Superior temporal gyrus (tissue), 1 donor: ENCODE results near the gene CCR8.
"Not testable (repeated sequence)": the region's sequence is repeated elsewhere in the genome, so short reads cannot be mapped to it uniquely, and the experiment has no call there.

ENCODE experiments used
- DNase-seq: peaks from one replicate; pipeline ENCODE4 v3.0.0-alpha.2; 2016; ENCODE audit errors: extremely low spot score

CCR8 gene

GRCh38 chr3:39315420-39315819 is 14.1 kb upstream of the CCR8 start:
- DNase-seq = no peak

- DNase-seq = no peak
Measured at GRCh38 chr3:39317571-39318169, 11.8 kb upstream of the CCR8 start.

GRCh38 chr3:39318301-39318700 is 11.2 kb upstream of the CCR8 start:
- DNase-seq = no peak

GRCh38 chr3:39319249-39319648 is 10.3 kb upstream of the CCR8 start:
- DNase-seq = no peak

- not testable (repeated sequence) for DNase-seq
Measured at GRCh38 chr3:39321574-39321983, 7.9 kb upstream of the CCR8 start.

GRCh38 chr3:39322209-39322715 is 7.2 kb upstream of the CCR8 start:
- DNase-seq = not testable (repeated sequence)

GRCh38 chr3:39322936-39323335 is 6.6 kb upstream of the CCR8 start:
- DNase-seq = no peak

- no peak for DNase-seq
Measured at GRCh38 chr3:39323494-39323893, 6.0 kb upstream of the CCR8 start.

- no peak for DNase-seq
Measured at GRCh38 chr3:39325236-39325635, 4.3 kb upstream of the CCR8 start.

- DNase-seq = no peak
Measured at GRCh38 chr3:39327053-39327745, 2.3 kb upstream of the CCR8 start.

- no peak for DNase-seq
Measured at GRCh38 chr3:39327746-39328349, 1.7 kb upstream of the CCR8 start.

GRCh38 chr3:39330824-39331223 is 1.3 kb downstream of the CCR8 start:
- no peak for DNase-seq

GRCh38 chr3:39332525-39332924 is 3.0 kb downstream of the CCR8 start:
- no peak for DNase-seq

- DNase-seq = no peak
Measured at GRCh38 chr3:39333607-39334006, 4.1 kb downstream of the CCR8 start.

- DNase-seq = no peak
Measured at GRCh38 chr3:39334205-39334604, 4.7 kb downstream of the CCR8 start.

GRCh38 chr3:39338201-39338600 is 8.7 kb downstream of the CCR8 start:
- DNase-seq = no peak

- DNase-seq = no peak
Measured at GRCh38 chr3:39339086-39339485, 9.6 kb downstream of the CCR8 start.

- no peak for DNase-seq
Measured at GRCh38 chr3:39343076-39343717, 13.7 kb downstream of the CCR8 start.

GRCh38 chr3:39343760-39344159 is 14.3 kb downstream of the CCR8 start:
- DNase-seq = no peak

GRCh38 chr3:39344746-39345344 is 15.3 kb downstream of the CCR8 start:
- no peak for DNase-seq

- DNase-seq = no peak
Measured at GRCh38 chr3:39346785-39347585, 17.5 kb downstream of the CCR8 start.

GRCh38 chr3:39347586-39347876 is 18.0 kb downstream of the CCR8 start:
- DNase-seq = no peak
